OCI-LY7 (cell line): Measurements from ENCODE around the gene TEX36. TPM values are rescaled to one million over a fixed set of nuclear protein-coding genes. Genes with fewer than 3 reads are reported as not detected.

Experiments
- BruUV-seq: library from RNA; stranded (reverse); fragments of 400-500 nt; replicated peaks from 2 replicates; lab custom pipeline; 2021; lab: Mats Ljungman, UMichigan
- CTCF ChIA-PET: fragments of 300-600 bp; sonication (Branson Sonifier 250); formaldehyde crosslinking; loops from one replicate; lab custom pipeline; 2022; ENCODE audit warnings: antibody characterized with exemption; ENCODE audit not compliant: unreplicated experiment; lab: Charles Lee
- POLR2A ChIA-PET: fragments of 300-600 bp; sonication (Branson Sonifier 250); formaldehyde crosslinking; loops from one replicate; lab custom pipeline; 2022; ENCODE audit warnings: antibody characterized with exemption; lab: Charles Lee
- DNase-seq: peaks from one replicate; pipeline ENCODE4 v3.0.0-alpha.2; 2015; ENCODE audit warnings: low spot score
- H2AFZ ChIP-seq: fragments of 200-600 bp; sonication (generic), shearing (Covaris generic); 2 replicates; pipeline ENCODE4 v1.6.1; 2014; ENCODE audit warnings: mild to moderate bottlenecking, antibody characterized with exemption, low read length, moderate library complexity
- H3K27ac ChIP-seq: fragments of 200-600 bp; sonication (generic); 2 replicates; pipeline ENCODE4 v1.5.1; 2014; ENCODE audit warnings: mixed run types, low read depth, mild to moderate bottlenecking, moderate library complexity, low read length, inconsistent platforms; ENCODE audit not compliant: poor library complexity, severe bottlenecking
- H3K36me3 ChIP-seq: fragments of 200-600 bp; sonication (generic); 2 replicates; pipeline ENCODE4 v1.6.1; 2014; ENCODE audit warnings: mild to moderate bottlenecking, antibody characterized with exemption, low read length, moderate library complexity, mixed read lengths; ENCODE audit not compliant: insufficient read depth
- H3K4me1 ChIP-seq: fragments of 200-600 bp; sonication (generic); 2 replicates; pipeline ENCODE4 v1.5.1; 2014; ENCODE audit warnings: mild to moderate bottlenecking, low read length; ENCODE audit not compliant: insufficient read depth, poor library complexity, severe bottlenecking
- H3K4me2 ChIP-seq: fragments of 200-600 bp; sonication (generic); 2 replicates; pipeline ENCODE4 v1.6.1; 2014; ENCODE audit warnings: mild to moderate bottlenecking, low read length
- H3K4me3 ChIP-seq: fragments of 200-600 bp; sonication (generic); 2 replicates; pipeline ENCODE4 v1.5.1; 2014; ENCODE audit warnings: mild to moderate bottlenecking, low read depth, low read length; ENCODE audit not compliant: poor library complexity, severe bottlenecking
- H3K79me2 ChIP-seq: fragments of 200-600 bp; sonication (generic); 2 replicates; pipeline ENCODE4 v1.6.1; 2016; ENCODE audit warnings: low read depth, mild to moderate bottlenecking, low read length, moderate library complexity, mixed read lengths; ENCODE audit not compliant: insufficient read depth
- H3K9me2 ChIP-seq: fragments of 200-600 bp; sonication (generic); 2 replicates; pipeline ENCODE4 v1.6.1; 2016; ENCODE audit warnings: mild to moderate bottlenecking, low read length, mixed read lengths; ENCODE audit not compliant: insufficient read depth
- H3K9me3 ChIP-seq: fragments of 200-600 bp; sonication (generic); 2 replicates; pipeline ENCODE4 v1.6.1; 2014; ENCODE audit warnings: mild to moderate bottlenecking, mixed run types, low read length, mixed read lengths
- H4K20me1 ChIP-seq: fragments of 200-600 bp; sonication (generic); 2 replicates; pipeline ENCODE4 v1.6.1; 2014; ENCODE audit warnings: mild to moderate bottlenecking, antibody characterized with exemption, low read length, moderate library complexity, mixed read lengths; ENCODE audit not compliant: insufficient read depth
- CTCF ChIP-seq: fragments of 200-600 bp; sonication (generic); conservative IDR thresholded peaks from 2 replicates; pipeline ENCODE4 v1.5.1; 2014; ENCODE audit warnings: mild to moderate bottlenecking, antibody characterized with exemption, low read length, moderate library complexity, mixed read lengths
- EZH2phosphoT487 ChIP-seq: fragments of 200-600 bp; sonication (generic); IDR thresholded peaks from 2 replicates; pipeline ENCODE4 v1.6.1; 2018; ENCODE audit warnings: low read depth, borderline replicate concordance, mild to moderate bottlenecking, mixed run types, antibody characterized with exemption, low read length, moderate library complexity, mixed read lengths
- intact Hi-C: fragments of 100-400 bp; cut with micrococcal nuclease; formaldehyde crosslinking; loops from one replicate; pipeline ENCODE4 v1.10.0; 2022; ENCODE audit not compliant: unreplicated experiment
- total RNA-seq, 2 experiments: library from RNA; depleted of rRNA in 1 of 2; stranded (reverse); fragments of >200 nt in 1 of 2; shearing (Covaris generic) in 1 of 2; gene quantifications; 2 replicates each; pipeline ENCODE4 v1.2.3, GENCODE V29; 2014 to 2022

TEX36 gene
- total RNA-seq, 2 experiments from 2014 or later: not detected

GRCh38 chr10:125611216-125611615 is 71.7 kb downstream of the TEX36 start:
- Histone ChIP-seq H3K4me2 (no peak overlapping the region), H3K9me2 (no peaks in the 10 kb centered on the region), H3K27ac (no peak overlapping the region), H4K20me1 (no peaks in the 10 kb centered on the region), H3K9me3 (no peaks in the 10 kb centered on the region), H3K36me3 (no peaks in the 10 kb centered on the region), H2AFZ (no peak overlapping the region), H3K4me1 (no peaks in the 10 kb centered on the region), H3K4me3 (no peak overlapping the region), H3K79me2 (no peaks in the 10 kb centered on the region)
- intact Hi-C loops: no loop called here
- ChIA-PET POLR2A (no interaction called here), CTCF (no interaction called here)
- no TSS peak for BruUV-seq
- DNase-seq: no peak
- TF ChIP-seq EZH2phosphoT487 (no peak), CTCF (no peak)

- H3K27ac ChIP-seq: no peak overlapping the region
- H3K9me3 ChIP-seq: no peaks in the 10 kb centered on the region
- no peak overlapping the region for H3K4me2 ChIP-seq
- BruUV-seq: no TSS peak
- intact Hi-C loops: no loop called here
- H3K9me2 ChIP-seq: no peaks in the 10 kb centered on the region
- no peaks in the 10 kb centered on the region for H3K4me1 ChIP-seq
- no peaks in the 10 kb centered on the region for H3K79me2 ChIP-seq
- no peak overlapping the region for H2AFZ ChIP-seq
- TF ChIP-seq CTCF: no peak
- TF ChIP-seq EZH2phosphoT487: no peak
- no peak overlapping the region for H3K4me3 ChIP-seq
- POLR2A ChIA-PET: no interaction called here
- DNase-seq: no peak
- CTCF ChIA-PET: no interaction called here
- no peaks in the 10 kb centered on the region for H3K36me3 ChIP-seq
- H4K20me1 ChIP-seq: no peaks in the 10 kb centered on the region
Observed at GRCh38 chr10:125609859-125610258, 73.1 kb downstream of the TEX36 start.

DNA sequence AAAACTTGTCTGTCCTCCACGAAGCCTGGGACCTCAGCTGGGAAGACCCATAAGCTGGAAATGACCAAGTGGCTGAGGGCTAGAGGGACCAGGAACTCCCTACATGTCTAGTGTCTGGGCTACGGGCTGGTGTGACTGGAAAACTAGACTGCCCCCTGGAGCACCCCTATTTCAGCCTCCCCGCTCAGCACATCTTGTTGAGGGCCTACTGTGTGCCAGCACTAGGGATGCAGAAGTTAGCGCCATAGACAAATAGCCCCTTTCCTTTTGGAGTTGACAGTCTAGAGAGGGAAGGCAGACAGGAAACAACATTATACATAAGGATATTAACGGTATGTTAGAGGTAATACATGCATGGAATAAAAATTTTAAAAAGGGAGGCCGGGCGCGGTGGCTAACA is 74.5 kb downstream of the TEX36 start:
- no peak overlapping the region for H2AFZ ChIP-seq
- H4K20me1 ChIP-seq: no peaks in the 10 kb centered on the region
- CTCF ChIA-PET: no interaction called here
- no peak overlapping the region for H3K4me3 ChIP-seq
- H3K4me1 ChIP-seq: no peaks in the 10 kb centered on the region
- no peak for DNase-seq
- no peak overlapping the region for H3K4me2 ChIP-seq
- no peaks in the 10 kb centered on the region for H3K36me3 ChIP-seq
- intact Hi-C loops: no loop called here
- TF ChIP-seq CTCF (no peak), EZH2phosphoT487 (no peak)
- no peaks in the 10 kb centered on the region for H3K79me2 ChIP-seq
- H3K9me2 ChIP-seq: no peaks in the 10 kb centered on the region
- POLR2A ChIA-PET: interaction anchor here (0.5 kb wide), 1 partner anchor 247 kb away, joined by 4 read pairs; no protein-coding TSS in a partner anchor
- H3K27ac ChIP-seq: no peak overlapping the region
- no TSS peak for BruUV-seq
- H3K9me3 ChIP-seq: no peaks in the 10 kb centered on the region
